Common myeloid progenitor, CD34-positive (primary cell): ENCODE data around the gene WDR4.
"Not testable (repeated sequence)": the region's sequence is repeated elsewhere in the genome, so short reads cannot be mapped to it uniquely, and the experiment has no call there.

Source experiments
- CTCF ChIA-PET: fragments of 350-600 bp; sonication (Branson Sonifier 250); formaldehyde crosslinking; loops from one replicate; lab custom pipeline; 2021; ENCODE audit warnings: antibody characterized with exemption; lab: Charles Lee
- POLR2A ChIA-PET: fragments of 350-600 bp; sonication (Branson Sonifier 250); formaldehyde crosslinking; loops from one replicate; lab custom pipeline; 2021; ENCODE audit warnings: antibody characterized with exemption; lab: Charles Lee
- DNase-seq, 3 donors: peaks; one replicate each; pipeline versions ENCODE4 v3.0.0 to v3.0.0-alpha.2; 2013
- H3K27ac ChIP-seq, 2 experiments: 1 replicate in 1 of 2; 2 replicates in 1 of 2; pipeline ENCODE4 v1.7.0; 2013; ENCODE audit warnings: inconsistent platforms in 2 of 2, low read length in 2 of 2, mild to moderate bottlenecking in 2 of 2, low read depth in 1 of 2, moderate library complexity in 1 of 2; ENCODE audit not compliant: severe bottlenecking in 2 of 2, insufficient read depth in 1 of 2, poor library complexity in 1 of 2
- H3K27me3 ChIP-seq, 5 experiments: replicated peaks in 2 of 5; 1 replicate in 3 of 5; 2 replicates in 2 of 5; pipeline versions ENCODE4 v1.6.1 to v1.7.0; 2013; ENCODE audit warnings: low read length in 4 of 5, mild to moderate bottlenecking in 2 of 5, moderate library complexity in 2 of 5, inconsistent platforms in 1 of 5; ENCODE audit not compliant: insufficient read depth in 5 of 5, control insufficient read depth in 4 of 5
- H3K36me3 ChIP-seq, 4 experiments: 1 replicate in 2 of 4; 2 replicates in 2 of 4; pipeline versions ENCODE4 v1.6.1 to v1.7.0; 2013; ENCODE audit warnings: low read length in 3 of 4, control low read depth in 1 of 4, mild to moderate bottlenecking in 1 of 4; ENCODE audit not compliant: control insufficient read depth in 4 of 4, insufficient read depth in 4 of 4
- H3K4me1 ChIP-seq, 4 experiments: 1 replicate in 3 of 4; 2 replicates in 1 of 4; pipeline versions ENCODE4 v1.6.1 to v1.7.1; 2013; ENCODE audit warnings: low read length in 3 of 4, mild to moderate bottlenecking in 3 of 4, control low read depth in 1 of 4, inconsistent platforms in 1 of 4, moderate library complexity in 1 of 4; ENCODE audit not compliant: control insufficient read depth in 4 of 4, insufficient read depth in 4 of 4; ENCODE audit errors: control extremely low read depth in 1 of 4
- H3K4me3 ChIP-seq, 7 experiments: 1 replicate in 4 of 7; 2 replicates in 3 of 7; pipeline versions ENCODE4 v1.5.1 to v1.7.0; 2013; ENCODE audit warnings: mild to moderate bottlenecking in 7 of 7, low read length in 6 of 7, moderate library complexity in 6 of 7, inconsistent platforms in 2 of 7, low read depth in 2 of 7, control low read depth in 1 of 7; ENCODE audit not compliant: insufficient read depth in 4 of 7, control insufficient read depth in 1 of 7; ENCODE audit errors: extremely low read depth in 1 of 7
- H3K9me3 ChIP-seq, 5 experiments: 1 replicate in 4 of 5; 2 replicates in 1 of 5; pipeline versions ENCODE4 v1.6.1 to v1.7.1; 2013; ENCODE audit warnings: low read length in 4 of 5, mild to moderate bottlenecking in 2 of 5, inconsistent platforms in 1 of 5, low read depth in 1 of 5, moderate library complexity in 1 of 5; ENCODE audit not compliant: control insufficient read depth in 4 of 5, insufficient read depth in 2 of 5; ENCODE audit errors: control extremely low read depth in 1 of 5
- WGBS: methylation state at CpG from one replicate; pipeline ENCODE4 v1.1.5; 2013; ENCODE audit not compliant: insufficient coverage; 5-methylcytosine and 5-hydroxymethylcytosine counted together

WDR4 gene

GRCh38 chr21:42883921-42884320 lies 4.6 kb upstream of the WDR4 start:
- peaks cover 0 to 7% (median 6%) of the 10 kb centered on the region in 4 experiments for H3K4me1 ChIP-seq
- no peaks in the 10 kb centered on the region for H3K9me3 ChIP-seq
- no peak overlapping the region for H3K4me3 ChIP-seq
- ChIA-PET POLR2A (no interaction called here), CTCF (interaction anchor here (1.0 kb wide), 1 partner anchor 9 kb away, joined by 3 read pairs; the partner anchor contains the start of gene NDUFV3)
- no peak for DNase-seq
- H3K36me3 ChIP-seq: no peaks in the 10 kb centered on the region
- no peaks in the 10 kb centered on the region for H3K27me3 ChIP-seq
- no peak overlapping the region for H3K27ac ChIP-seq
- WGBS: no CpG with 5 or more reads among the region's 1 CpG

- WGBS: 100% methylated on average over 1 of the region's 6 CpGs
- Histone ChIP-seq H3K9me3 (no peaks in the 10 kb centered on the region), H3K36me3 (peaks cover 0 to 14% (median 5%) of the 10 kb centered on the region in 4 experiments), H3K27me3 (no peaks in the 10 kb centered on the region), H3K27ac (peak overlapping the region; percentile 77 to 92), H3K4me3 (peak overlapping the region in 5 of 7 experiments; percentile 88 to 98 (median 95)), H3K4me1 (peaks cover 0 to 21% (median 16%) of the 10 kb centered on the region in 4 experiments)
- ChIA-PET POLR2A (interaction anchor here (1.0 kb wide), 1 partner anchor 12 kb away, joined by 3 read pairs; the partner anchor contains the start of gene NDUFV3), CTCF (interaction anchor here (0.6 to 1.4 kb wide), 2 partner anchors 12 to 23 kb away, joined by 3 to 4 read pairs; partner anchors contain the start of gene NDUFV3)
- no peak for DNase-seq
These were observed 1.0 kb upstream of the WDR4 start for GRCh38 chr21:42880352-42880751.

- H3K27me3 ChIP-seq: no peaks in the 10 kb centered on the region
- H3K27ac ChIP-seq: peak overlapping the region; percentile 77 to 92
- ChIA-PET CTCF (no interaction called here), POLR2A (interaction anchor here (0.9 kb wide), 1 partner anchor 14 kb away, joined by 3 read pairs; the partner anchor contains the start of gene NDUFV3)
- WGBS: 0% methylated on average over 12 of the region's 15 CpGs
- H3K4me3 ChIP-seq: peak overlapping the region; percentile 67 to 98 (median 95)
- no peak for DNase-seq
- H3K4me1 ChIP-seq: peaks cover 0 to 21% (median 16%) of the 10 kb centered on the region in 4 experiments
- peaks cover 2 to 18% (median 10%) of the 10 kb centered on the region in 4 experiments for H3K36me3 ChIP-seq
- H3K9me3 ChIP-seq: no peaks in the 10 kb centered on the region
These were observed 704 bp downstream of the WDR4 start for GRCh38 chr21:42878678-42878992.

GRCh38 chr21:42875811-42876210 lies 3.5 kb downstream of the WDR4 start:
- POLR2A ChIA-PET: interaction anchor here (0.6 kb wide), 1 partner anchor 18 kb away, joined by 5 read pairs; no protein-coding TSS in a partner anchor
- CTCF ChIA-PET, H3K9me3 ChIP-seq, H3K4me3 ChIP-seq, H3K27me3 ChIP-seq, DNase-seq, H3K27ac ChIP-seq: not testable (repeated sequence)
- 93% methylated on average over 6 of the region's 10 CpGs for WGBS
- Histone ChIP-seq H3K4me1 (peaks cover 0 to 21% (median 16%) of the 10 kb centered on the region in 4 experiments), H3K36me3 (peaks cover 12 to 45% (median 31%) of the 10 kb centered on the region in 4 experiments)

GRCh38 chr21:42873096-42873495 lies 6.2 kb downstream of the WDR4 start:
- Histone ChIP-seq H3K4me3 (no peak overlapping the region), H3K4me1 (peaks cover 0 to 6% (median 3%) of the 10 kb centered on the region in 4 experiments), H3K9me3 (no peaks in the 10 kb centered on the region), H3K36me3 (peaks cover 15 to 67% (median 53%) of the 10 kb centered on the region in 4 experiments), H3K27me3 (no peaks in the 10 kb centered on the region), H3K27ac (no peak overlapping the region)
- WGBS: 100% methylated on average over 7 of the region's 7 CpGs
- ChIA-PET POLR2A (no interaction called here), CTCF (no interaction called here)
- DNase-seq: no peak

- H3K27ac ChIP-seq: no peak overlapping the region
- H3K9me3 ChIP-seq: no peaks in the 10 kb centered on the region
- H3K4me1 ChIP-seq: no peaks in the 10 kb centered on the region
- peaks cover 11 to 86% (median 70%) of the 10 kb centered on the region in 4 experiments for H3K36me3 ChIP-seq
- CTCF ChIA-PET: no interaction called here
- POLR2A ChIA-PET: no interaction called here
- no peak overlapping the region for H3K4me3 ChIP-seq
- no peak for DNase-seq
- H3K27me3 ChIP-seq: no peaks in the 10 kb centered on the region
- 95% methylated on average over 8 of the region's 10 CpGs for WGBS
These were observed 11.1 kb downstream of the WDR4 start for GRCh38 chr21:42868196-42868595.

GRCh38 chr21:42865776-42866160 lies 13.6 kb downstream of the WDR4 start:
- 93% methylated on average over 6 of the region's 8 CpGs for WGBS
- ChIA-PET POLR2A (no interaction called here), CTCF (interaction anchor here (0.9 kb wide), 1 partner anchor 35 kb away, joined by 3 read pairs; no protein-coding TSS in a partner anchor)
- Histone ChIP-seq H3K4me3 (no peak overlapping the region), H3K27me3 (no peaks in the 10 kb centered on the region), H3K36me3 (peaks cover 10 to 88% (median 66%) of the 10 kb centered on the region in 4 experiments), H3K4me1 (no peaks in the 10 kb centered on the region), H3K27ac (no peak overlapping the region), H3K9me3 (no peaks in the 10 kb centered on the region)
- no peak for DNase-seq
